ENCODE data around the gene MAP2K2. TPM values are rescaled to one million over a fixed set of nuclear protein-coding genes. Genes with fewer than 3 reads are reported as not detected.
A peak's percentile ranks its signal among the peaks of the same experiment; 100 is the strongest.

Gene MAP2K2
- total RNA-seq, 2 donors from 2014 or later, result 56.8 to 92.0 TPM

DNA sequence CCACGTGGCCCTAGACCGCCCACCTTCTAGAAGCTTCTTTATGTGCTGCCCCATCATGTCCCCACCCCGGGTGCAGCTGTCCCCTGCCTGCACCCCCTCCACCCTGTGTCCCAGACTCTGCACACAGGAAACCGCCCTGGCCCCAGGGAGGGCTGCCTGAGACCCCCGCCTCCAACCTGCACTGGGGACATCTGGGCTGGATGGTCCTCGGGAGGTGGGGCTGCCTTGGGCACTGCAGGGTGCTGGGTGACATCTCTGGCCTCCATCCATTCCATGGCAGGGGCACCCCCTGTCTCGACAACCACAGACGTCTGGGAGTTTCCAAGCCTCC lies 39.4 kb downstream of the MAP2K2 start:
- H3K4me1 ChIP-seq, result no peaks in the 10 kb centered on the region
- no peaks in the 10 kb centered on the region for H3K27me3 ChIP-seq
- no peak for ATAC-seq
- intact Hi-C loops (cut with DNase I), result no loop called here
- H3K4me3 ChIP-seq, result no peak overlapping the region
- no peak overlapping the region for H3K27ac ChIP-seq
- no peak for DNase-seq
- WGBS, 2 donors, result 44 to 60% methylated on average over 3 to 5 of the region's 8 CpGs
- H3K36me3 ChIP-seq (replicated peaks in 1 of 2; ENCODE audit: insufficient read depth in 1 of 2, low read depth in 2 of 2), result no peaks in the 10 kb centered on the region
- no peak for TF ChIP-seq POLR2A (IDR thresholded peaks at IDR 0.05)
- TF ChIP-seq CTCF (IDR thresholded peaks at IDR 0.05), result no peak
- no peaks in the 10 kb centered on the region for H3K9me3 ChIP-seq

DNA sequence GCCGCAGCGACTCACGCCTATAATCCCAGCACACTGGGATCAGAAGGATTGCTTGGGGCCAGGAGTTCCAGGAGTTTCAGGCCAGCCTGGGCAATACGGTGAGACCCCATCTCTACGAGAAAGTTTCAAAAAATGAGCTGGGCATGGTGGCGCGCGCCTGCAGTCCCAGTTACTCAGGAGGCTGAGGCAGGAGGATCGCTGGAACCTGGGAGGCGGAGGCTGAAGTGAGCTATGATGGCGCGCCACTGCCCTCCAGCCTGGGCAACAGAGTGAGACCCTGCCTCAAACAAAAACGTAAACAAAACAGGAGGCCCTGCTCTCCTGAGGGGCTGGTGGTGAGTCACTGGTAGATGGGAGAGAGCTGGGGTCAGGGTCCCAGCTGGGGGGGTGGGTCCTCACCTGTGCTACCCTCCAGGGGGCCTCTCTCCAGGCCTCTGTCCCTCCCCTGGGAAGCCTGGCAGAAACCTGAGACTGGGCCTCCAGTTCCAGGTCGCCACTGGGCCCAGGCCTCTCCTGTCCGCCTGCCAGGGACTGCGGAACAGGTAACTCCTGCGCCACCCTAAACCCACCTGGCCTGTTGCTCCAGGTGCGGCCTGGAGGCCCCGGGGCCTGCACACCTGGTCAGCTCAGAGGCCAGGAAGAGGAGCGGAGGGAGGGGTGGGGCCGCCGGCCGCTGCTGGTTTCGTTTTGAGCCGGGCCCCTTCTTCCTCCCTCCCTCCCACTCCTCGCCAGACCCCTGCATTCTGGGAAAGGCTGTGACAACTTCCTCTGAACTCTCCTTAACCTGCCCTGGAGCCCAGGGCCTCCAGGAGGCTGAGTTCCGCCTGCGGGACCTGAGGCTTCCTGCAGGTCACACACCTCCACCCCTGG lies 40.0 kb downstream of the MAP2K2 start:
- Histone ChIP-seq H3K27me3 (no peaks in the 10 kb centered on the region), H3K36me3 (replicated peaks in 1 of 2; ENCODE audit: insufficient read depth in 1 of 2, low read depth in 2 of 2) (no peaks in the 10 kb centered on the region), H3K27ac (no peak overlapping the region), H3K4me1 (no peaks in the 10 kb centered on the region), H3K4me3 (no peak overlapping the region), H3K9me3 (no peaks in the 10 kb centered on the region)
- DNase-seq, result peak in 1 of 4 donors; percentile 14
- TF ChIP-seq POLR2A (IDR thresholded peaks at IDR 0.05) (no peak), CTCF (IDR thresholded peaks at IDR 0.05) (no peak)
- WGBS, 2 donors, result 63 to 84% methylated on average over 9 to 27 of the region's 28 CpGs
- ATAC-seq, result no peak
- intact Hi-C loops (cut with DNase I), result no loop called here

GRCh38 chr19:4082172-4082571 lies 41.8 kb downstream of the MAP2K2 start:
- ATAC-seq (no peak), DNase-seq (no peak)
- TF ChIP-seq CTCF (IDR thresholded peaks at IDR 0.05) (no peak), POLR2A (IDR thresholded peaks at IDR 0.05) (no peak)
- Histone ChIP-seq H3K4me3 (no peak overlapping the region), H3K4me1 (peaks cover 14% of the 10 kb centered on the region), H3K36me3 (replicated peaks in 1 of 2; ENCODE audit: insufficient read depth in 1 of 2, low read depth in 2 of 2) (no peaks in the 10 kb centered on the region), H3K9me3 (no peaks in the 10 kb centered on the region), H3K27ac (no peak overlapping the region), H3K27me3 (no peaks in the 10 kb centered on the region)
- intact Hi-C loops (cut with DNase I), result no loop called here
- 75 to 81% methylated on average over 4 to 9 of the region's 9 CpGs for WGBS, 2 donors

GRCh38 chr19:4081441-4082129 lies 42.3 kb downstream of the MAP2K2 start:
- Histone ChIP-seq H3K4me3 (no peak overlapping the region), H3K9me3 (no peaks in the 10 kb centered on the region), H3K27ac (no peak overlapping the region), H3K36me3 (replicated peaks in 1 of 2; ENCODE audit: insufficient read depth in 1 of 2, low read depth in 2 of 2) (no peaks in the 10 kb centered on the region), H3K27me3 (no peaks in the 10 kb centered on the region), H3K4me1 (peaks cover 14% of the 10 kb centered on the region)
- DNase-seq (no peak), ATAC-seq (no peak)
- TF ChIP-seq CTCF (IDR thresholded peaks at IDR 0.05), result no peak
- no peak for TF ChIP-seq POLR2A (IDR thresholded peaks at IDR 0.05)
- intact Hi-C loops (cut with DNase I), result no loop called here
- WGBS, 2 donors, result 28 to 34% methylated on average over 2 of the region's 2 CpGs

All from body of pancreas (tissue), 4 donors.